H1 (cell line): ENCODE measurements around the gene MSANTD3. TPM values are rescaled to one million over a fixed set of nuclear protein-coding genes. Genes with fewer than 3 reads are reported as not detected.

Experiments used
- BACH1 ChIP-seq: IDR thresholded peaks from 2 replicates; pipeline ENCODE4 v1.6.1; 2012; ENCODE audit warnings: low read length, improper control_type of control experiment
- CBX5 ChIP-seq: fragments of 300-800, 300-1000 bp; sonication (generic); IDR thresholded peaks from 2 replicates; pipeline ENCODE4 v1.7.1; 2016; ENCODE audit warnings: antibody characterized with exemption, low read length, low read depth
- CBX8 ChIP-seq: fragments of 300-800, 300-1000 bp; sonication (generic); IDR thresholded peaks from 2 replicates; pipeline ENCODE4 v1.7.1; 2016; ENCODE audit warnings: low read depth, low read length, borderline replicate concordance
- CHD7 ChIP-seq: fragments of 300-600 bp; sonication (generic); IDR thresholded peaks from 2 replicates; pipeline ENCODE4 v1.7.1; 2012; ENCODE audit warnings: low read length, moderate library complexity, mild to moderate bottlenecking, inconsistent platforms; ENCODE audit not compliant: insufficient replicate concordance
- EP300 ChIP-seq, 2 experiments: IDR thresholded peaks; 1 replicate in 1 of 2; 2 replicates in 1 of 2; pipeline ENCODE4 v1.6.1; 2011 to 2012; ENCODE audit warnings: low read depth in 2 of 2, low read length in 2 of 2, mild to moderate bottlenecking in 2 of 2, borderline replicate concordance in 1 of 2, inconsistent platforms in 1 of 2, moderate library complexity in 1 of 2
- SRF ChIP-seq: IDR thresholded peaks from 2 replicates; pipeline ENCODE4 v1.6.1; 2011; ENCODE audit warnings: mild to moderate bottlenecking, low read depth, low read length, moderate library complexity
- polyA plus RNA-seq, 7 experiments: library from polyadenylated mRNA; depleted of rRNA in 3 of 7; stranded (reverse) in 5 of 7; unstranded in 2 of 7; fragments of >200 nt in 5 of 7; fragments of 200-250 nt in 2 of 7; gene quantifications; 1 replicate in 5 of 7; 2 replicates in 1 of 7; 4 replicates in 1 of 7; pipeline versions ENCODE4 v1.2.1 to v1.2.3, GENCODE V29; 2011 to 2013; ENCODE audit warnings: missing spikeins in 2 of 7, mixed read lengths in 2 of 7
- total RNA-seq: library from RNA; stranded (reverse); fragmentation: NEBNext Ultra II Directional; extraction: Animal tissue kit (Norgen Biotek cat#: 25700); gene quantifications from 2 replicates; pipeline ENCODE4 v1.2.1, GENCODE V29; 2021

The MSANTD3 gene
- total and polyA plus RNA-seq, 2 of the 8 experiments (the other 6 are each of a cell fraction or from before 2014, with no cell fraction given) = 12.0 to 41.3 TPM

- TF ChIP-seq CHD7 (no peak), SRF (no peak), CBX5 (no peak), EP300 (IDR thresholded peaks at IDR 0.05; ENCODE audit: borderline replicate concordance in 1 of 2, low read depth in 2 of 2, low read length in 2 of 2) (no peak), CBX8 (no peak), BACH1 (no peak)
Measured at GRCh38 chr9:100426189-100426529, 784 bp upstream of the MSANTD3 start (continued).
